HG03196 (cell line): ENCODE data around the gene DAPK1.

ENCODE experiments used
- ATAC-seq: cut with Tn5 transposase; IDR thresholded peaks from one replicate; pipeline ENCODE4 v1.9.1; 2021; ENCODE audit not compliant: unreplicated experiment

DAPK1 gene

GRCh38 chr9:87587864-87588263, 90.2 kb downstream of the DAPK1 start:
- ATAC-seq, result no peak

- no peak for ATAC-seq
Observed at GRCh38 chr9:87588339-87588738, 90.7 kb downstream of the DAPK1 start.

DNA sequence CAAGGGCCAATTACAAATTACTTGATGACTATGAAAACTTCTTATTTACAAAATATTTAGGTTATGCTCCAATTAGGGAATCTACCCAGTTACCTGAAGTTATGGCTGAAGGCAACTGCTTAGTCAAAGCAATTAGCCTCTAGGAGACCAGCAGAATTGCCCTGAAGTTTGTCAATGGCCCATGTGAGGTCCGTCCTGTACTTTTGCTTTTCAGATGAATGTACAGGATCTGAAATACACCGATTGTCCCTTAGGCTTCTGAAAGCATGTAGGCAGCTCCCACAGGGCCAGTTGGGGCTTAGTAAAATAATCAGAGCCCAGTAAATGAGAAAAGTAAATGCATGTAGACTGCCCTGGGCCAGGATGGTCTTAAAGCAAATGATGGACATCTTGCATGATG, 93.3 kb downstream of the DAPK1 start:
- ATAC-seq, result no peak

DNA sequence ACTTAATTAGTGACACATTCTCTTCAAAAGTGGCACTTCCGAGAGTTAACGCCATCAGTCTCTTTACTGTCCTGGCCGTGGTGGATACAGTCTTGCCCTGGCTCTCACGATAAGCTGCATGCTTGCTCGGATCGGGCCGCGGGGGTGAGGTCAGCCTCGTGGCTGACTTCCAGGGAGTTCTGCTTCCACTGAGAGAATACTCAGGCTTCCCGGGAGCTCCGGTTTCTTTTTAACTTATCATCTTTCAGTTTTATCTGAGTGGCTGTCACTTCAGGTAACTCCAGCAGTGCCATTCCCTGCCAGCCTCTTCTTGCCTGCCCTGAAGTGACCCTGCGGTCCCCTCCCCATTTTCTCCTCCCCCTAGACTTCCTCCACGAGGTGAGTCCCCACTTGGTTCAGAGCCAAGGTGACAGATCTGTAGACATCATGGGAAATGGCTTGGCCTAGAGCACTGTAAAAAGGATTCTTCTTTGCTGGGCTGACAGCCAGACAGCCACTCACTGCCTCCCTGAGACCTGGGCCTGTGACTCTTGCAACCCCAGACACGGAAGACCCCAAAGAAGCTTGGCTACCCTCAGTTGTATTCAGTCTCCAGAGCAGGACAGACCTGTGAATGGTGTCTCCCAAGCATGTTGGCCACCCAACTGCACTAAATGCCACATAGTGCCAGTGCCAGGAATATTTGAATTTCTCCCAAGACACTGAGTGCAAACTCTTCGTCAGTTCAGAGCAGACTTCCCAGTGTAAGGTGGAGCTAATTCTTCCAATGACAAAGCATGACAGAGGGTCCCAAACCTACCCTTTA, 95.1 kb downstream of the DAPK1 start:
- no peak for ATAC-seq

GRCh38 chr9:87593359-87593980, 95.8 kb downstream of the DAPK1 start:
- ATAC-seq, result no peak

GRCh38 chr9:87594194-87594593, 96.5 kb downstream of the DAPK1 start:
- ATAC-seq, result no peak

- no peak for ATAC-seq
Observed at GRCh38 chr9:87594662-87595061, 97.0 kb downstream of the DAPK1 start.

- ATAC-seq, result no peak
Observed at GRCh38 chr9:87595610-87596009, 97.9 kb downstream of the DAPK1 start.

DNA sequence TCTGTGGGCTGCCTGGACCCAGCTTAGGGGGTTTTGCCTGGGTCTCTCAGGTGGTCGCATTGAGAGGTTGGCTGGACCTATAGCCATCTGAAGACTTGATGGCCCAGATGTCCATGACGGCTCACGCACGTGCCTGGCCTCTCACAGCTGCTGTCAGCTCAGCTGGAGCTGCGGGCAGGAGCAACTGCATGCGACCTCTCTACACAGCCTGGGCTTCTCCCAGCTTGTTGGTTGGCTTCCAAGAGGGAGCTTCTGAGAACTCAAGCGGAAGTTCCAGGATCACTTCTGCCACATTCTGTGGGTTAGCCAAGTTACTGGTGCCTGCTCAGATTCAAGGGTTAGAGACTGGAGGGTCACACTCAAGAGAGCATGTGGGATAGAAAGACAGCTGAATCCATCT, 99.2 kb downstream of the DAPK1 start:
- no peak for ATAC-seq

GRCh38 chr9:87597710-87598443, 100.2 kb downstream of the DAPK1 start:
- ATAC-seq, result no peak

GRCh38 chr9:87599901-87600610, 102.4 kb downstream of the DAPK1 start:
- ATAC-seq, result no peak

DNA sequence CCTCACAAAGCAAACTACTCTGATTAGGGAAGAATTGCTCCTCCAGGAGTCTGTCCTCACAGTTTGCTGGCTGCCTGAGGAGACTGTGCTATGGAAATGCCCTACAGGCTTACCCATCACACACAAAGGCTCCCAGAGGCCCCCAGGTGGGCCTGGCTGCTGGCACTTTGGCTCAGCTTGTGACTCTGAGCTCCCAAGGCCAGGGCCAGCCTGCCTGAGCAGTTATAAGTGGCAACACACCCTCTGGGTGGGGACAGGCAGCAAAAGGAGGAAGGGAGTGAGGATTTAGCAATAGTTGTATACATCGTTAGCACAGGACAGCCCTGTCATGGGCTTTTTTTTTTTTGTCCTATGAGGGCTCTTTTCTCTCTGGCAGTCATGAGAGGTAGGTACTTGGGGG, 103.5 kb downstream of the DAPK1 start:
- no peak for ATAC-seq

DNA sequence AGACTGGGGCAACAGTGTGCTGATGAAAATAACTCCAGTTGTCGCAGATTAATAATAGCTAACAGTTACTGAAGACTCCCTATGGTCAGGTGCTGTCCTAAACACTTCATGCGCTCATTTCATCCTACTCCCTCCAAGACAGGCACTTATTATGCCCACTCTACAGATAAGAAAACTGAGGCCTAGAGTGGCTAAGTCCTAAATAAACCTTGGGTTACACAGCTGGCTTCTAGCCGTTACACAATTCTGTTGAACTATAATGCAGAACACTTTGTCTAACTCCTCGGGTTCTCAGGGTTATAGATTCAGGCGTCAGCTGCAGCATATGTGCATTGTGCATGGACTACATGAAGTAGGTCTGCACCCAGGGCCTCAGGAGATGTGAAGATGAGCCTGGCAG, 103.9 kb downstream of the DAPK1 start:
- no peak for ATAC-seq

DNA sequence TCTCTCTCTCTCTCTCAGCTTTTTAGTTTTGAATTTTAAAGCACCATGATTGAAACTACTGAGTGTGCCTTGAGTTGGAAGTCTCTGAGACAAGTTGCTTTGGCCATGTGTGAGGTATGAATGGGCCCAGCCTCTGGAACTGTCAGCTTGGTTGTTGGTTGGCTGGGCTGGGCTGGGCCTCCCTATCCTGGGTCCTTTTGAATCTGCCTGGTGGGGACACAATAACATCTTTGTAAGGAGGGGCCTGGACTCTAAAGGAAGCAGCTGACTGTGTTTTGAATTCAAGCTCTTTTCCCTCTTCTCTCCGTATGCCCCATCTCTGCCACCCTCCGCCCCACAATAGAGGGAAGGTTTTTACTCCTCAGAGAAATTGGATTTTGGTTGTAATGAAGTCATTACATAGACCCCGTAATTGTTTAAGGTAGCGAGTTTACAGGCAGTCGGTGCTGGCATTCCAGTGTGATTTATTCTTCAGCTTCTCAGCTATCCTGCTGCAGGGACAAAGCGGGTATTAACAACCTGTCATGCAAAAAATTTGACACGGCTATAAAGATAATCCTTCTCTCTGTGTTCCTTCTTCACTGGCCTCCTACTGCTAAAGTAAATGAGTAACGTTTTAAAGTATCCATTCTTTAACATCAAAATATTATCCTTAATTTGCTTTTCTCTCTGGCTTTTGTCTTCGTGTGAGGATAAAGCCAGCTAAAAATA, 105.4 kb downstream of the DAPK1 start:
- ATAC-seq, result no peak

DNA sequence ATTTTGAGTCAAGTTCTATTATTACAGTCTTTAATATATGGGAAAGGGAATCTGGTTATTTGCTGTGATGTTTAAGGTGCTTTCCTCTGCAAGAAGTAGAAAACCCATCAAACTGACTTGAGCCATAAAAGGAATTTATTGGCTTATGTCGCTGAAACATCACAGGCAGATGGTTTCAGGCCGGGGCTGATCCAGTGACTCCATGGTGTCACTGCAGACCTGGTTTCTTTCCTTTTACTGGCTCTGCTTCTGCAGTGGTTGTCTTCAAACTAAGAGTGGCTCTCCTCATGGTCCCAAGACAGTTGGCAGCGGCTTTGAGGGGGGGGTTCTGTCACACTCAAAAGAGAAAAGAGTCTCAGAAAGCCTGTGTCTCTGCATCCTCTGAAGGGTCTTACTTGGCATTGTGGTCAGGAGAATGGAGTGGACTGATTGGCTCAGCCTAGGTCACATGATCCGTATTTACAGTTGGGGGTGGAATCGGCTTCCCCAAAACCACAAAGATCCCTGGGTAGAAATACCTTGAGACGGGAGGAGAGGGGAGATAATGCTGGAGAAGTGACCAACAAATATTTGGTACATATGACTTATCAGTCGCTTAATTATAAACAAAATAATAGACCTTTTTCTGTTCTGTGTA, 106.3 kb downstream of the DAPK1 start:
- ATAC-seq, result no peak

GRCh38 chr9:87604886-87605588, 107.4 kb downstream of the DAPK1 start:
- ATAC-seq, result no peak

DNA sequence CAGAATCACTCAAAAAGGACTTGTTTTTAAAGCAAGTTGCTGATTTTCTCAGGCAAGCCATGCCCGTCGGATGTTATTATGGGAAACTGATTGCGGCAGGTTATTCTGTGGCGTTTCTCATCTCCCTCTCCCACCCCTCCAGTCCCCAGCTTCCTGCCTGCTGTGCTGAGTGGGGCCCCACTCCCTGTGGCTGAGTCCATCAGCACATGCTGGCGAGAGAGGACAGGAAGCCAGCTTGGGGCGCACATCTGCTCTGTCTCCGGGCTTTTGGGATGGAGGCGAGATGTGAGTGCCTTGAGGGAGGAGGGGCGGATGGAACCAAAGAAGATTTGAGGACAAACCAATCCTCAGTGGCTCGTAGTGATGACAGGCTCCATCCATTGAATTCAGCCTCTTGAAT, 108.0 kb downstream of the DAPK1 start:
- ATAC-seq, result no peak

DNA sequence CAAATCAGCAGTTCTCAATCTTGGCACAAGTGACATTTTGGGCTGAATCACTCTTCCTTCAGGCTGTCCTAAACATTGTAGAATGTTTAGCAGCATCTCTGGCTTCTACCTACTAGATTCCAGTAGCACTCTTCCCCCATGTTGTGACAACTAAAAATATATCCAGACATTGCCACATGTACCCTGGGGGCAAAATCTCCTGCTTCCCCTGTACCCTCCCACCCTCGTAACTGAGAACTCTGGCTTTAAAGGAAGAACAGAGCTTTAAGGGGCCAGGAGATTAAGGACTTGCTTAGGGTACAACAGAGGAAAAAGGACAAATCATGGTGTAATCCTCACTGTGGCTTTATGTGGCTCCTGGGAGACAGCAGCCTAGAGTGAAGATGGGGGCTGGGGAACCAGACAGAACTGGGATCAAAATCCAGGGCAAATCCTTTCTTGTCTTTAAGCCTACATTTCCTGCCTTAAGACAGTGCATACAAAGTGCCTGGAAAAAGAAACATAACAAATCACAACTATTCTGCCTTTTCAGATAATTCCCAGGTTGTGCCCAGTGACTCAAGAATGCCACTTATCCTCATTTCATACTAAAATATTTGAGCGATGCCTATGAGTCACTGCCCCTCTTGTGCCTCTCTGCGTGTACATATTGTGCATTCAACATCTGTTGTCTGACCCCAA, 109.3 kb downstream of the DAPK1 start:
- no peak for ATAC-seq

DNA sequence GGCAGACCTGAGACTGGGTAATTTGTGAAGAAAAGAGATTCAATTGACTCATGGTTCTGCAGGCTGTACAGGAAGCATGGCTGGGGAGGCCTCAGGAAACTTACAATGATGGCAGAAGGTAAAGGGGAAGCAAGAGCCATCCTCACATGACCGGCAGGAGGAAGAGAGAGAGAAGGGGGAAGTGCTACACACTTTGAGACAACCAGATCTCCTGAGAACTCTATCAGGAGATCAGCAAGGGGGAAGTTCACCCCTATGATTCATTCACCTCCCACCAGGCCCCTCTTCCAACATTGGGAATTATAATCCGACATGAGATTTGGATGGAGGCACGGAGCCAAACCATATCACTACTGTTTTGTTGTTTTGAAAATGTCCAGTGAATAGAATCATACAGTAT, 110.2 kb downstream of the DAPK1 start:
- no peak for ATAC-seq
